IMR-90 (cell line): ENCODE data around the gene ARHGEF7. TPM values are rescaled to one million over a fixed set of nuclear protein-coding genes. Genes with fewer than 3 reads are reported as not detected.

Experiments
- ATAC-seq: fragments of 200-7000 bp; cut with Tn5 transposase; 2 replicates; pipeline ENCODE4 v1.9.1; 2020; ENCODE audit warnings: low read depth, mild to moderate bottlenecking, moderate library complexity
- BruUV-seq: library from RNA; stranded (reverse); fragments of 400-500 nt; replicated peaks from 2 replicates; lab custom pipeline; 2021; lab: Mats Ljungman, UMichigan
- CTCF ChIA-PET: fragments of 300-600 bp; formaldehyde crosslinking; extraction: SDS; loops from one replicate; lab custom pipeline; 2021; ENCODE audit warnings: antibody characterized with exemption; lab: Yijun Ruan, JAX
- POLR2A ChIA-PET: fragments of 300-600 bp; sonication (Branson Sonifier 250); formaldehyde crosslinking; loops from one replicate; lab custom pipeline; 2022; ENCODE audit warnings: antibody characterized with exemption; ENCODE audit not compliant: unreplicated experiment; lab: Charles Lee
- DNase-seq: peaks from one replicate; pipeline ENCODE4 v3.0.0; 2013
- H2AFZ ChIP-seq: replicated peaks from 2 replicates; pipeline ENCODE3; 2013; ENCODE audit warnings: low read length, mild to moderate bottlenecking; ENCODE audit not compliant: poor library complexity
- H2AK5ac ChIP-seq: 2 replicates; pipeline ENCODE4 v1.6.1; 2013; ENCODE audit warnings: low read depth, low read length, inconsistent platforms
- H2AK9ac ChIP-seq: replicated peaks from 2 replicates; pipeline ENCODE3; 2013; ENCODE audit warnings: mild to moderate bottlenecking, low read depth, low read length, moderate library complexity; ENCODE audit not compliant: poor library complexity
- H2BK120ac ChIP-seq: 2 replicates; pipeline ENCODE4 v1.6.1; 2013; ENCODE audit warnings: low read depth, low read length, inconsistent platforms
- H2BK15ac ChIP-seq: 3 replicates; pipeline ENCODE4 v1.6.1; 2013; ENCODE audit warnings: low read depth, low read length, inconsistent platforms
- H2BK20ac ChIP-seq: 2 replicates; pipeline ENCODE4 v1.6.1; 2013; ENCODE audit warnings: low read depth, mild to moderate bottlenecking, inconsistent platforms, low read length, moderate library complexity
- H2BK5ac ChIP-seq: 2 replicates; pipeline ENCODE4 v1.6.1; 2013; ENCODE audit warnings: mild to moderate bottlenecking, low read depth, low read length, inconsistent platforms; ENCODE audit not compliant: poor library complexity, severe bottlenecking
- H3K14ac ChIP-seq: replicated peaks from 2 replicates; pipeline ENCODE4 v1.6.1; 2013; ENCODE audit warnings: low read depth, low read length, inconsistent platforms
- H3K18ac ChIP-seq: 2 replicates; pipeline ENCODE4 v1.6.1; 2013; ENCODE audit warnings: low read depth, low read length, control low read depth
- H3K23ac ChIP-seq: 2 replicates; pipeline ENCODE4 v1.6.1; 2013; ENCODE audit warnings: low read depth, low read length, inconsistent platforms
- H3K27ac ChIP-seq: 2 replicates; pipeline ENCODE4 v1.5.1; 2013; ENCODE audit warnings: mild to moderate bottlenecking, control low read depth, low read length; ENCODE audit not compliant: insufficient read depth
- H3K27me3 ChIP-seq: 2 replicates; pipeline ENCODE4 v1.6.1; 2013; ENCODE audit warnings: low read length; ENCODE audit not compliant: control insufficient read depth, insufficient read depth
- H3K36me3 ChIP-seq: 2 replicates; pipeline ENCODE4 v1.6.1; 2013; ENCODE audit warnings: low read length, mixed read lengths; ENCODE audit not compliant: control insufficient read depth, insufficient read depth
- H3K4ac ChIP-seq: 2 replicates; pipeline ENCODE4 v1.6.1; 2013; ENCODE audit warnings: low read depth, low read length, inconsistent platforms
- H3K4me1 ChIP-seq: 2 replicates; pipeline ENCODE4 v1.6.1; 2013; ENCODE audit warnings: low read length, mixed read lengths; ENCODE audit not compliant: control insufficient read depth, insufficient read depth
- H3K4me2 ChIP-seq: 2 replicates; pipeline ENCODE4 v1.6.1; 2013; ENCODE audit warnings: low read depth, mild to moderate bottlenecking, control low read depth, low read length, moderate library complexity
- H3K4me3 ChIP-seq: 2 replicates; pipeline ENCODE4 v1.5.1; 2013; ENCODE audit warnings: low read depth, mild to moderate bottlenecking, control low read depth, low read length, moderate library complexity; ENCODE audit not compliant: insufficient read depth
- H3K56ac ChIP-seq: 2 replicates; pipeline ENCODE4 v1.6.1; 2013; ENCODE audit warnings: low read length, inconsistent platforms; ENCODE audit not compliant: insufficient read depth; ENCODE audit errors: extremely low read depth
- H3K79me1 ChIP-seq, 2 experiments: 2 replicates each; pipeline ENCODE4 v1.6.1; 2013; ENCODE audit warnings: low read length in 2 of 2, inconsistent platforms in 1 of 2, low read depth in 1 of 2
- H3K9ac ChIP-seq: 2 replicates; pipeline ENCODE4 v1.6.1; 2013; ENCODE audit warnings: low read depth, low read length, control low read depth
- H3K9me1 ChIP-seq: 2 replicates; pipeline ENCODE4 v1.6.1; 2013; ENCODE audit warnings: low read length, inconsistent platforms; ENCODE audit not compliant: insufficient read depth
- H3K9me3 ChIP-seq: 2 replicates; pipeline ENCODE4 v1.6.1; 2013; ENCODE audit warnings: low read length; ENCODE audit not compliant: control insufficient read depth, insufficient read depth
- H4K20me1 ChIP-seq: 2 replicates; pipeline ENCODE4 v1.6.1; 2013; ENCODE audit warnings: low read length, inconsistent platforms; ENCODE audit not compliant: insufficient read depth
- H4K5ac ChIP-seq: 2 replicates; pipeline ENCODE4 v1.6.1; 2013; ENCODE audit warnings: mild to moderate bottlenecking, low read depth, low read length, control low read depth
- H4K8ac ChIP-seq, 2 experiments: 2 replicates each; pipeline ENCODE4 v1.6.1; 2013; ENCODE audit warnings: low read depth in 2 of 2, low read length in 2 of 2, control low read depth in 1 of 2, inconsistent platforms in 1 of 2
- H4K91ac ChIP-seq: 2 replicates; pipeline ENCODE4 v1.6.1; 2013; ENCODE audit warnings: low read depth, low read length, inconsistent platforms; ENCODE audit not compliant: insufficient read depth
- NFE2L2 ChIP-seq: fragments of 150-350 bp; IDR thresholded peaks from 2 replicates; pipeline ENCODE4 v1.6.1; 2016; ENCODE audit warnings: low read depth, mild to moderate bottlenecking, low read length
- WGBS, 2 experiments: methylation state at CpG; one replicate each; pipeline versions ENCODE4 v1.1.5 to v1.1.7; 2013; ENCODE audit warnings: missing lambda C conversion rate in 2 of 2; ENCODE audit not compliant: insufficient read length in 1 of 2; ENCODE audit errors: extremely low coverage in 2 of 2; 5-methylcytosine and 5-hydroxymethylcytosine counted together
- dilution Hi-C: fragments of 300-500 bp; cut with HindIII; formaldehyde crosslinking; loops from one replicate; pipeline ENCODE4 v1.14.3; 2018; ENCODE audit warnings: low sequenced_read_pairs; ENCODE audit not compliant: unreplicated experiment
- in situ Hi-C: fragments of 300-500 bp; cut with MboI; formaldehyde crosslinking; loops from 3 replicates; pipeline ENCODE4 v1.14.3; 2019; ENCODE audit warnings: low sequenced_read_pairs, inconsistent platforms, mixed read lengths
- intact Hi-C: fragments of 100-400 bp; cut with micrococcal nuclease; formaldehyde crosslinking; loops from 2 replicates; pipeline ENCODE4 v1.10.0; 2022
- polyA plus RNA-seq, 3 experiments: library from polyadenylated mRNA; depleted of rRNA; stranded (reverse); fragments of >200 nt; gene quantifications; 2 replicates each; pipeline ENCODE4 v1.2.3, GENCODE V29; 2012; ENCODE audit warnings: low replicate concordance in 1 of 3
- total RNA-seq: library from RNA; depleted of rRNA; stranded (reverse); fragments of >200 nt; gene quantifications from 2 replicates; pipeline ENCODE4 v1.2.3, GENCODE V29; 2012
- TF ChIP-seq, protein P1 (sequence below): fragments of 150-350 bp; IDR thresholded peaks from 2 replicates; pipeline ENCODE4 v1.6.1; 2017; ENCODE audit warnings: mild to moderate bottlenecking, antibody characterized with exemption, low read length, low read depth
- TF ChIP-seq, protein P2 (sequence below): conservative IDR thresholded peaks from 2 replicates; pipeline ENCODE4 v1.5.1; 2012; ENCODE audit warnings: mild to moderate bottlenecking, low read depth, low read length, improper control_type of control experiment

ARHGEF7 gene
- total and polyA plus RNA-seq, 2 of the 4 experiments (the other 2 are of a cell fraction), result 32.9 to 59.0 TPM

DNA sequence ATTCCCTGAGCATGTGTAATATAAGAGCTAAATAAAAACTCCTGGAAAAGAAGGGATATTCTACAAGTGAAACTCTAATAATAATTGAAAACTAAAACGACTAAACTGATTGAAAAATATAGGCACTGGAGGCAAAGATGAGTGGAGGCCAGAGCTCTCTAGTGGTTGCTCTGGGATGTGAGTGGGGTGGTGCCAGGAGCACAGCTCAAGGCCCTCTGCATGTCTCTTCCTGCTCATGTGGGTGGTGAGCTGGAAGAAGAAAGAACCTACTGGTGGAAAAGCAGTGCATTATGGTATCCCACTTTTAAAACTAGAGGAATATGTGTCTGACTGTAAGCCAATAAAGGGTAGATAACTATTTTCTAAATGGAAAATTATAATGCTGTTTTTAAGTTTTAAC lies 15.8 kb upstream of the ARHGEF7 start:
- no peak overlapping the region for H3K18ac ChIP-seq
- no peak overlapping the region for H2AFZ ChIP-seq
- no peaks in the 10 kb centered on the region for H3K4me1 ChIP-seq
- dilution Hi-C loops, result no loop called here
- H3K79me1 ChIP-seq, result no peaks in the 10 kb centered on the region
- DNase-seq, result no peak
- no peak overlapping the region for H2BK15ac ChIP-seq
- in situ Hi-C loops, result no loop called here
- no peak overlapping the region for H3K4me3 ChIP-seq
- H2AK9ac ChIP-seq, result no peak overlapping the region
- H3K56ac ChIP-seq, result no peak overlapping the region
- ATAC-seq, result no peak
- peaks cover 4% of the 10 kb centered on the region for H3K9me3 ChIP-seq
- no peak overlapping the region for H2BK20ac ChIP-seq
- no peaks in the 10 kb centered on the region for H3K9me1 ChIP-seq
- no peak overlapping the region for H2BK5ac ChIP-seq
- ChIA-PET CTCF (no interaction called here), POLR2A (no interaction called here)
- no peak overlapping the region for H3K4ac ChIP-seq
- no peaks in the 10 kb centered on the region for H3K36me3 ChIP-seq
- no peak overlapping the region for H4K5ac ChIP-seq
- intact Hi-C loops, result no loop called here
- no TSS peak for BruUV-seq
- no CpG with 5 or more reads among the region's 1 CpG for WGBS, 2 experiments
- H3K27ac ChIP-seq, result no peak overlapping the region
- no peak overlapping the region for H2BK120ac ChIP-seq
- TF ChIP-seq, protein P1, sequence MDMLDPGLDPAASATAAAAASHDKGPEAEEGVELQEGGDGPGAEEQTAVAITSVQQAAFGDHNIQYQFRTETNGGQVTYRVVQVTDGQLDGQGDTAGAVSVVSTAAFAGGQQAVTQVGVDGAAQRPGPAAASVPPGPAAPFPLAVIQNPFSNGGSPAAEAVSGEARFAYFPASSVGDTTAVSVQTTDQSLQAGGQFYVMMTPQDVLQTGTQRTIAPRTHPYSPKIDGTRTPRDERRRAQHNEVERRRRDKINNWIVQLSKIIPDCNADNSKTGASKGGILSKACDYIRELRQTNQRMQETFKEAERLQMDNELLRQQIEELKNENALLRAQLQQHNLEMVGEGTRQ, result no peak
- TF ChIP-seq, protein P2, sequence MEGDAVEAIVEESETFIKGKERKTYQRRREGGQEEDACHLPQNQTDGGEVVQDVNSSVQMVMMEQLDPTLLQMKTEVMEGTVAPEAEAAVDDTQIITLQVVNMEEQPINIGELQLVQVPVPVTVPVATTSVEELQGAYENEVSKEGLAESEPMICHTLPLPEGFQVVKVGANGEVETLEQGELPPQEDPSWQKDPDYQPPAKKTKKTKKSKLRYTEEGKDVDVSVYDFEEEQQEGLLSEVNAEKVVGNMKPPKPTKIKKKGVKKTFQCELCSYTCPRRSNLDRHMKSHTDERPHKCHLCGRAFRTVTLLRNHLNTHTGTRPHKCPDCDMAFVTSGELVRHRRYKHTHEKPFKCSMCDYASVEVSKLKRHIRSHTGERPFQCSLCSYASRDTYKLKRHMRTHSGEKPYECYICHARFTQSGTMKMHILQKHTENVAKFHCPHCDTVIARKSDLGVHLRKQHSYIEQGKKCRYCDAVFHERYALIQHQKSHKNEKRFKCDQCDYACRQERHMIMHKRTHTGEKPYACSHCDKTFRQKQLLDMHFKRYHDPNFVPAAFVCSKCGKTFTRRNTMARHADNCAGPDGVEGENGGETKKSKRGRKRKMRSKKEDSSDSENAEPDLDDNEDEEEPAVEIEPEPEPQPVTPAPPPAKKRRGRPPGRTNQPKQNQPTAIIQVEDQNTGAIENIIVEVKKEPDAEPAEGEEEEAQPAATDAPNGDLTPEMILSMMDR, result no peak
- no peak for TF ChIP-seq NFE2L2
- no peak overlapping the region for H3K14ac ChIP-seq
- H3K4me2 ChIP-seq, result no peak overlapping the region
- no peak overlapping the region for H4K8ac ChIP-seq
- no peak overlapping the region for H3K9ac ChIP-seq
- no peak overlapping the region for H3K23ac ChIP-seq
- H3K27me3 ChIP-seq, result peaks cover 43% of the 10 kb centered on the region
- H4K91ac ChIP-seq, result no peak overlapping the region
- H4K20me1 ChIP-seq, result no peaks in the 10 kb centered on the region
- no peak overlapping the region for H2AK5ac ChIP-seq
